ENCODE results near the gene DMAC2L.
"Not testable (repeated sequence)": the region's sequence is repeated elsewhere in the genome, so short reads cannot be mapped to it uniquely, and the experiment has no call there.

The DMAC2L gene, protein sequence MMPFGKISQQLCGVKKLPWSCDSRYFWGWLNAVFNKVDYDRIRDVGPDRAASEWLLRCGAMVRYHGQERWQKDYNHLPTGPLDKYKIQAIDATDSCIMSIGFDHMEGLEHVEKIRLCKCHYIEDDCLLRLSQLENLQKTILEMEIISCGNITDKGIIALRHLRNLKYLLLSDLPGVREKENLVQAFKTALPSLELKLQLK

DNA sequence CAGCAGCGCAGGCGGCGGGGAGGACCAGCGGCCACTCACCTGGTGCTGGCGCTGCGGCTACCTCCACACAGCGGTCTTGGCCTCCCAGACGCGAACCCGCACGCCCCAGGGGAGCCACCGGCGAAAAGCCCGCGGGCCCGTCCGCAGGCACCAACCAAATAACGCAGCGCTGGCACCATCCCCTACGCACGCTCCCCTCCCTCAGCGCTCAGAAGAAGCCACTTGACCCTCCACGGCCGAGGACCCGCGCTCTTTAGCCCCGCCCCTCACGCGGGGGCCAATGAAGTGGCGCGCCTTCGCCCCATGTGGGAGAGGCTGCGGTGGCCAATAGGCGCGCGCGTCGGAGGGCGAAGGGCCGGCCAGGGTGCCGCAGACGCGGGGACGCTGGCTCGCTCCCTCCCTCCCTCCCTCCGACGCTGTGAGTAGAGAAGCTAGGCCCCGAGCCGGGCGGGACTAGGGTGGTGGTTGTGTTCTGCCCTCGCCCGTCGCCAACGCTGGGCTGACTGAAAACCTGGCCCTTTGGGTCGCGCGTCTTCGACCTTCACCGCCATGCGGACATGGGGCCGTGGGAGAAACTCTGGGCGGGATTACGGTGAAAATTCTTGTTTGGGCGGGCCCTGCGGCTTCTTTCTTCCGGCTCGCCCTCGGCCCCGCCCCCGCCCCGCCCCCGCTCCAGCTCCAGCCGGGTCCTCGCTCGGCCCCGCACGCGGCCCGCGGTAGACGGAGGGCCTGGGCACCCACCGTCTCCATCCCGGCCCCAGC is at the start of gene DMAC2L, which contains the start of gene L2HGDH:
Gene DMAC2L, plus strand, starts transcription at position 353 of the 762 bp plus-strand sequence. CDS start 9,164 bp downstream, outside the sequence.
Gene L2HGDH, minus strand, starts transcription at position 258 of the 762 bp plus-strand sequence. Its CDS starts 79 bp downstream, at position 179.
- DNase-seq (ENCODE audit: low spot score): peak; percentile 97

GRCh38 chr14:50262865-50263264 is 49.3 kb upstream of the DMAC2L start:
- no peak for DNase-seq (ENCODE audit: low spot score)

GRCh38 chr14:50263321-50263720 is 48.8 kb upstream of the DMAC2L start:
- DNase-seq (ENCODE audit: low spot score): no peak

DNA sequence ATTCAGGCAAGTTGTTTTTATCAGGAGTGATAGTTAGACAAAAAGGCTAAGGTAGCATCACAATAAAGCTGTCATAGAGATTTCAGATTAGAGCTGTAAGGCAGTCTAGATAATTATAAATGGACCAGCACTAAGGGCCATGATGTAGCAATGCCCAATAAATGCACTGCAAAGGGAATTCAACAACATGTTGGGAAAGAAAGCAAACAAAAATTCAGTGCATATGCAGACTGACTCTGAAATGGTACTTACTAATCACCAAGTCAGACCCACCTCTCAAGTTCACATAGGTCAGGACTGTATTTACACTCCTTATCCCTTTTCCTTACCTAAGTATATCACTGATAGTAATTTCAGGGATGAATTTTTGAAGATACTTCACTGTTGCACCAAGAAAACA is 47.1 kb upstream of the DMAC2L start:
- no peak for DNase-seq (ENCODE audit: low spot score)

- DNase-seq (ENCODE audit: low spot score): no peak
Measured at GRCh38 chr14:50270932-50271331, 41.2 kb upstream of the DMAC2L start.

GRCh38 chr14:50272498-50272897 is 39.6 kb upstream of the DMAC2L start:
- DNase-seq (ENCODE audit: low spot score): no peak

GRCh38 chr14:50285861-50286260 is 26.3 kb upstream of the DMAC2L start:
- no peak for DNase-seq (ENCODE audit: low spot score)

DNA sequence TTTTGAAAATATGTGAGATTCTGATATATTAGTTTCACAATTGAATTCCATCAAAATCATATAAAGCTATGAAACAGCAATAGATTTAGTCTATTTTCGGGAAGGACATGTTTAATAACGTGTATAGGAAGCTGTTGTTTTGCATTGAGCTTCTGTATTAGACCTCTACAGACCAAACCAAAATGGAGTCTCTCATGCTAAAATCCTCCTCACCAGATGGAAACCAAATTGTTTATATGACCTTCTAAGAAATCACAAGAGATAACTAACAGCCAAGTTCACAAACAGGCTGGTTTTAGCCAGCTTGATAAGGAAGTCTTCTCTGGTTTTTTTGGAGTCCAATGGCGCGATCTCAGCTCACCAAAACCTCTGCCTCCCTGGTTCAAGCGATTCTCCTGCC is 24.0 kb upstream of the DMAC2L start:
- DNase-seq (ENCODE audit: low spot score): no peak

DNA sequence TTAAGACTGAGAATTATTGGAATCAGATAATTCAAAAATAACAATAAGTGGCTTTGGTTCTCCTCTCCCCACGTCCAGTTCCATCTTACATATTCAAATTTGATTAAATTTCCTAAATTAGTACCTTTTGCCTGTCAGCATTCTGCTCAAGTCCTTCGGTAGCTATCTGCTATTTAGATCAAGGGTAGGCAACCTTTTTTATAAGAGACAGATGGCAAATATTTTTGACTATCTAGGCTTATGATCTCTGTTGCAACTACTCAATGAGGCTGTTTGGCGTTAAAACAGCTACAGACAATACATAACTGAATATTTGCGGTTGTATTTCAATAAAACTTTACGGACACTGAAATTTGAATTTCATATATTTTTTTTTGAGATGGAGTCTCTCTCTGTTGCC is 21.8 kb upstream of the DMAC2L start:
- no peak for DNase-seq (ENCODE audit: low spot score)

GRCh38 chr14:50299585-50299984 is 12.5 kb upstream of the DMAC2L start:
- no peak for DNase-seq (ENCODE audit: low spot score)

DNA sequence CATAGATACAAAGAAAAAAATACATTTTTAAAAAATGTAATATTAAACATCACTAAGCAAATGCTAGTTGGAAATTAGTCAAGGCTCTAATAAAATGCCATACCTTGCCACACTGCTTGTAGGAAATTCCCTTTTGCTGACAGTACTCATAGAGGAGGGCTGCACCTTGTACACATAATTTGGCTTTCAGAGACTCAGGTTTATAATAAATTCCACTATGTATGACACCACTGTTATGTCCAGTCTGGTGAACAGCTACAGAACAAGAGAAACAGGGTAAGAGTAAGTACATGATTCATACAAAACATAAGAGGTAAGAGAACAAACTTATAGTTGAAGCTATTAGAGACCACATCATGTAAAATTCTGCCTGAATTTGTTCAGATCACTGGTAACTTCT is 10.2 kb upstream of the DMAC2L start:
- no peak for DNase-seq (ENCODE audit: low spot score)

DNA sequence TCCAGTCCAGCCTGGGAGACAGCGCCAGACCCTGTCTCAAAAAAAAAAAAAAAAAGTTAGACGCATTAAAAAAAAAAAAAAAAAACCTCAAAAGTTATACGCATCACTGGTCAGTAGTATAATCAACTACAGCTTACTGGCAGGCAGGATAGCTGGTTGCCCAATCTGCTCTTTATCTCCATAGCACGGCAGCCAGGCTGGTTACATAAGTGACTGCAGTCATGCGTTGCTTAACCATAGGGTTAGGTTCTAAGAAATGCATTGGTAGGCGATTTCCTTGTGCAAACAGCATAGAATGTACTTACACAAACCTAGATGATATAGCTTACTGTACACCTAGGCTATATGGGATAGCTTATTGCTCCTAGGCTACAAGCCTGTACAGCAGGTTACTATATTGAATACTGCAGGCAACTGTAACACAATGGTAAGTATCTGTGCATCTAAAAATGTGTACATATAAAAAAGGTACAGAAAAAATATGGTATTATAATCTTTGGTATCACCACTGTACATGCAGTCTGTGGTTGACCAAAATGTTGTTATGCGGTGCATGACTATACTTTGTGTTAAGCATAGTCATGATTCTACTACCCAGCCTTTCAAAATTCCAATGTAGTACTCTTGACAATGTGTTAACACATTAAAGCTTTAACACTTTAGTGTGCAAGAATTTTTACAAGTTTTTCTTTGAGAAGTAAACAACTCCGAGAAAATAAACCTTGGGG is 8.2 kb upstream of the DMAC2L start:
- no peak for DNase-seq (ENCODE audit: low spot score)

DNA sequence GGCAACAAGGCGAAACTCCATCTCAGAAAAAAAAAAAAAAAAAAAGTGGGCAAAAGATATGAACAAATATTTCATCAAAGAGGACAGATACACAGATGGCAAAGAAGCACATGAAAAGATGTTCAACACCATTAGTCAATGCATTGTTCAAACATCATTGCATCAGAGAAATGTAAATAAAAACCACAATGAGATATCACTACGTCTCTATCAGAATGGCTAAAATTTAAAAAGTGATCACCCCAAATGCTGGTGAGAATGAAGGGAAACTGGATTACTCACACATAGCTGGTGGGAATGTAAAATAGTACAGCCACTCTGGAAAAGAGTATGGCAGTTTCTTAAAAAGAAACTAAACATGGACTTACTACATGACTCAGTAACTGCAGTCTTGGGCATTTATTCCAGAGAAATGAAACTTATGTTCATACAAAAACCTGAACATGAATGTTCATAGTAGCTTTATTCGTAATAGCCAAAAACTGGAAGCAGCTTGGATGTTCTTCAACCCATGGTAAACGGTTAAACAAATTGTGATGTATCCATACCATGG is 3.7 kb upstream of the DMAC2L start:
- DNase-seq (ENCODE audit: low spot score): no peak

GRCh38 chr14:50310445-50310844 is 1.7 kb upstream of the DMAC2L start:
- DNase-seq (ENCODE audit: low spot score): no peak

GRCh38 chr14:50311337-50311971 is 670 bp upstream of the DMAC2L start:
- DNase-seq (ENCODE audit: low spot score): no peak

GRCh38 chr14:50312734-50313054 is 570 bp downstream of the DMAC2L start:
- no peak for DNase-seq (ENCODE audit: low spot score)

DNA sequence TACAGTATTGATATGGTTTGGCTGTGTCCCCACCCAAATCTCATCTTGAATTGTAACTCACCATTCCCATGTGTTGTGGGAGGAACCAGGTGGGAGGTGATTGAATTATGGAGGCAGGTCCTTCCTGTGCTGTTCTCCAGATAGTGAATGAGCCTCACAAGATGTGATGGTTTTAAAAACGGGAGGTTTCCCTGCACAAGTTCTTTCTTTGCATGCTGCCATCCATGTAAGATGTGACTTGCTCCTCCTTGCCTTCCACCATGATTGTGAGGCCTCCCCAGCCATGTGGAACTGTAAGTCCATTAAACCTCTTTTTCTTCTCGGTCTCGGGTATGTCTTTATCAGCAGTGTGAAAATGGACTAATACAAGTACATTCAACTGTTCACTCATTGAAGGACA is 2.0 kb downstream of the DMAC2L start:
- DNase-seq (ENCODE audit: low spot score): not testable (repeated sequence)

- DNase-seq (ENCODE audit: low spot score): no peak
Measured at GRCh38 chr14:50318031-50318626, 6.0 kb downstream of the DMAC2L start.

GRCh38 chr14:50319293-50319692 is 7.2 kb downstream of the DMAC2L start:
- no peak for DNase-seq (ENCODE audit: low spot score)

GRCh38 chr14:50319721-50320120 is 7.6 kb downstream of the DMAC2L start:
- no peak for DNase-seq (ENCODE audit: low spot score)

GRCh38 chr14:50320283-50320682 is 8.2 kb downstream of the DMAC2L start:
- DNase-seq (ENCODE audit: low spot score): no peak
